PC-3 (cell line): ENCODE measurements around the gene ARF1. TPM values are rescaled to one million over a fixed set of nuclear protein-coding genes. Genes with fewer than 3 reads are reported as not detected.

Source experiments
- ATAC-seq: fragments of 200-7000 bp; cut with Tn5 transposase; 2 replicates; pipeline ENCODE4 v1.9.1; 2020; ENCODE audit warnings: mild to moderate bottlenecking, moderate library complexity
- BruUV-seq: library from RNA; stranded (reverse); fragments of 400-500 nt; replicated peaks from 2 replicates; lab custom pipeline; 2021; lab: Mats Ljungman, UMichigan
- CTCF ChIA-PET: fragments of 300-600 bp; sonication (Branson Sonifier 250); formaldehyde crosslinking; loops from one replicate; lab custom pipeline; 2022; ENCODE audit warnings: antibody characterized with exemption; lab: Charles Lee
- POLR2A ChIA-PET: fragments of 300-600 bp; sonication (Branson Sonifier 250); formaldehyde crosslinking; loops from one replicate; lab custom pipeline; 2022; ENCODE audit warnings: antibody characterized with exemption; ENCODE audit not compliant: unreplicated experiment; lab: Charles Lee
- DNase-seq: peaks from one replicate; pipeline ENCODE4 v3.0.0-alpha.2; 2015
- H2AFZ ChIP-seq: fragments of 300-600 bp; sonication (generic); 2 replicates; pipeline ENCODE4 v1.6.0; 2016; ENCODE audit warnings: antibody characterized with exemption, low read length
- H3F3A ChIP-seq: fragments of 300-600 bp; sonication (generic); one replicate; pipeline ENCODE4 v1.6.0; 2017; ENCODE audit warnings: antibody characterized with exemption, low read length, control low read depth, mild to moderate bottlenecking; ENCODE audit not compliant: unreplicated experiment
- H3K27ac ChIP-seq: fragments of 300-600 bp; sonication (generic); 2 replicates; pipeline ENCODE4 v1.5.1; 2016; ENCODE audit warnings: mild to moderate bottlenecking, low read length
- H3K27me3 ChIP-seq: fragments of 300-600 bp; sonication (generic); 2 replicates; pipeline ENCODE4 v1.6.1; 2016; ENCODE audit warnings: low read length, mixed read lengths
- H3K36me3 ChIP-seq: fragments of 300-600 bp; sonication (generic); 2 replicates; pipeline ENCODE4 v1.6.1; 2016; ENCODE audit warnings: low read depth, mixed run types, low read length, mixed read lengths
- H3K4me1 ChIP-seq: fragments of 300-600 bp; sonication (generic); 2 replicates; pipeline ENCODE4 v1.5.1; 2016; ENCODE audit warnings: low read length; ENCODE audit not compliant: insufficient read depth
- H3K4me2 ChIP-seq: fragments of 300-600 bp; sonication (generic); 2 replicates; pipeline ENCODE4 v1.6.0; 2016; ENCODE audit warnings: low read length
- H3K4me3 ChIP-seq: fragments of 300-600 bp; sonication (generic); 2 replicates; pipeline ENCODE4 v1.5.1; 2016; ENCODE audit warnings: mild to moderate bottlenecking, low read length, mixed read lengths
- H3K79me2 ChIP-seq: fragments of 300-600 bp; sonication (generic); 2 replicates; pipeline ENCODE4 v1.6.1; 2017; ENCODE audit warnings: low read length, mixed read lengths
- H3K9ac ChIP-seq: fragments of 300-600 bp; sonication (generic); 2 replicates; pipeline ENCODE4 v1.6.0; 2016; ENCODE audit warnings: mild to moderate bottlenecking, low read length
- H3K9me2 ChIP-seq: fragments of 300-600 bp; sonication (generic); replicated peaks from 2 replicates; pipeline ENCODE4 v1.6.1; 2016; ENCODE audit warnings: mixed run types, low read length, mixed read lengths
- H3K9me3 ChIP-seq: fragments of 300-600 bp; sonication (generic); 2 replicates; pipeline ENCODE4 v1.6.1; 2016; ENCODE audit warnings: low read length, mixed read lengths
- H4K20me1 ChIP-seq: fragments of 300-600 bp; sonication (generic); 2 replicates; pipeline ENCODE4 v1.6.1; 2016; ENCODE audit warnings: low read length, mixed read lengths
- CTCF ChIP-seq: fragments of 300-600 bp; sonication (generic); conservative IDR thresholded peaks from 2 replicates; pipeline ENCODE4 v1.5.1; 2017; ENCODE audit warnings: antibody characterized with exemption, low read depth, mild to moderate bottlenecking, low read length
- EZH2 ChIP-seq: fragments of 300-600 bp; sonication (generic); IDR thresholded peaks from one replicate; pipeline ENCODE4 v1.6.1; 2017; ENCODE audit warnings: antibody characterized with exemption, mild to moderate bottlenecking, low read length; ENCODE audit not compliant: unreplicated experiment
- EZH2phosphoT487 ChIP-seq: fragments of 300-600 bp; sonication (generic); IDR thresholded peaks from 2 replicates; pipeline ENCODE4 v1.6.1; 2018; ENCODE audit warnings: mild to moderate bottlenecking, antibody characterized with exemption, low read length, borderline replicate concordance
- intact Hi-C: fragments of 100-400 bp; cut with micrococcal nuclease; formaldehyde crosslinking; loops from 2 replicates; pipeline ENCODE4 v1.9.0; 2023
- total RNA-seq: library from RNA; depleted of rRNA; stranded (reverse); fragments of >200 nt; gene quantifications from 2 replicates; pipeline ENCODE4 v1.2.3, GENCODE V29; 2014

The ARF1 gene
- total RNA-seq, 1 experiment from 2014 or later, result 688 TPM

DNA sequence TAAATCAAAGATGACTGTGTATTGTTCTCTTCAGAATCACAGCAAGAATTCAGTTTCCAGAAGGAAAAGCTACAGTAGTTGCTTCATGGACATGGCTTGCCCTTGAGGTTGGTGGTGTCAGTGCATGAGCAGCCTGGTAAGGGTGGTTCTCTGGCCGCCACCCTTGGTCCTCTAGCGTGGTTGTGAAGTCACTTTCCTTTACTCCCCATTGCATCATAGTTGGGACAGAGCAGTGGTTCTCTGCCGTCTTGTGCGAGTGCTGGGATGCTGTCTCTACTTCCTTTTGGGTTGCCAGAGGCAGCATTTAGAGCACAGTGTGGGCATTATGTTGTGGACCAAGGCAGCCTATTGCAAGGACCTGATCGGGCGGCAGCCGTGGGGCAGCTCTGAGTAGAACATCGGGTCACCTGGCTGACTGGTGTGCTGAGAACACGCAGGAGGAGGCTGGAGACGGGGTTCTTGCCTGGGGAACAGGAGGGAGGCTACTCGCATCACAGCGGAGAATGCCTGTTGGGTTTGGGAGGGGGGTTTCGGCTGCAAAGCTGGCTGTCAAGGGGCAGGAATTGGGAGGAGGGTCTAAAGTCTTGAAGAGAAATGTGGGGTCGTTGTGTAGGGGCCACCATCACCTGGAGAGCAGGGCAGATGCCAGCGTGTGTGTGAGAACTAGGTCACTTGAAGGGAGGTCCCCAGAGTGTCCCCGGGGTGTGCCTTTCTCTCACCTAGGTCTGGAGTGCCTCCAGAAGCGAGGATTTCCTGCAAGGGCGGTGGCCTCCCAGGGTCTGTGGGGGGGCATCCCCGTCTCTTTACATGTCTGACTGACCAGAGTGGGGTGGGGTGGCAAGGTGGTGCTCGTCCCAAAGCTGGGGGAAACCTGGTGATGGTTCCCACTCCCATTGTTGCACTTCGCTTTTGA, 6.3 kb downstream of the ARF1 start:
- peak overlapping the region; percentile 87; the same call in 1 of the 2 replicates for H3K4me2 ChIP-seq

DNA sequence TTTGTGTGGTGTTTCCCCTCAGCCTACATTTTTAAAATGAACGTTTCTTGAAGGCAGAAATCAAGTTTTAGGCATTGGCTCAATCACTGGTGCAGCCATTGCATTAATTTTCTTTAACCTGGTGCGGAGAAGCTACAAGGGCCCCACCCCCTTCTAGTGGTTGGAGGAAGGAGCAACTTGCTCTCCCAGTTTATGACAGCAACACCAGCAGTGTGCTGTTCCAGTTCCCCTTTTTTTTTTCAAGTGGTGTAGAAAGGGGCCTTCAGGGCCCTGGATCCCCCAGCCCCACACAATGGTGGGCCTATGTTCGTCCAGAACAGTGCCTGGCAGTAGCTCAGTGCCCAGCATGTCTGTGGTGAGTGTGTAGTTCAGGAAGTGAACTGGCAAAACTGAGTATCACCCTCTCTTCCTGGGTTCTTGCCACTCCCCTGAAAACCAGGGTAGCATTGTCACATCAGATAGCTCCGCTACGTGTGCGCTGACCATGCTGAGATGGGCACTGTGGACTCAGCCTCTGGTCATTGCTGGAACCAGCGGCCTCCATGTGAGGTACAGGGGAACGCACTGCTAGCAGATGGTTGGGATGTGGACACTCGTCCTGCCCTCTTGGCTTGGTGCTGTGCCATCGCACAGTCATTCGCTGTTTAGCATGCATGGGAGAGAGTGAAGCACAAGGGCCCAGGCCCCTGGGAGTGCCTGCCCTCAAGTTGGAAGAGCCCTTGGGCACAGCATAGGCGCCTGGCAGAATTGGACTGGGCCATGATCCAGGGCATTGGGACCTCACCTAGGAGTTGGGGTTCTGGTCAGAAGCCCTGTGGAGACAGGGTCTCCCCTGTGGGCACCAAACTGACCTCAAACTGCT, 7.2 kb downstream of the ARF1 start:
- H3K27ac ChIP-seq, result no peak overlapping the region
- CTCF ChIA-PET, result interaction anchor here (0.5 kb wide), 1 partner anchor 76 kb away, joined by 5 read pairs; the partner anchor contains the start of gene IBA57
- intact Hi-C loops, result loop anchor here (10.0 kb wide), 1 partner anchor 325 kb away; no protein-coding TSS in a partner anchor

More for the DNA sequence above, 6.3 kb downstream of the ARF1 start:
- ATAC-seq, result no peak
- DNase-seq, result no peak
- Histone ChIP-seq H3K9me2 (no peaks in the 10 kb centered on the region), H3K9me3 (no peaks in the 10 kb centered on the region), H4K20me1 (peaks cover 100% of the 10 kb centered on the region), H3K27ac (no peak overlapping the region), H3F3A (peaks cover 9% of the 10 kb centered on the region), H3K4me3 (0 out of 2 replicates have a peak overlapping the region, but pooled peaks have one; percentile 16), H3K4me1 (peaks cover 79% of the 10 kb centered on the region), H3K9ac (no peak overlapping the region; the same call in 1 of the 2 replicates), H3K27me3 (no peaks in the 10 kb centered on the region), H2AFZ (no peak overlapping the region), H3K79me2 (peaks cover 100% of the 10 kb centered on the region), H3K36me3 (peaks cover 68% of the 10 kb centered on the region)
- TF ChIP-seq EZH2phosphoT487 (no peak), CTCF (no peak), EZH2 (no peak)
- no TSS peak for BruUV-seq
- intact Hi-C loops, result loop anchor here (10.0 kb wide), 1 partner anchor 324 kb away; no protein-coding TSS in a partner anchor
- POLR2A ChIA-PET, result interaction anchor here (0.7 kb wide), 1 partner anchor 1682 kb away, joined by 4 read pairs; no protein-coding TSS in a partner anchor
- CTCF ChIA-PET, result interaction anchor here (0.5 to 1.6 kb wide), 2 partner anchors 89 to 135 kb away, joined by 5 to 7 read pairs; no protein-coding TSS in a partner anchor

More for the DNA sequence above, 7.2 kb downstream of the ARF1 start:
- peaks cover 100% of the 10 kb centered on the region for H4K20me1 ChIP-seq
- peaks cover 9% of the 10 kb centered on the region for H3F3A ChIP-seq
- H3K9ac ChIP-seq, result no peak overlapping the region
- no peaks in the 10 kb centered on the region for H3K9me2 ChIP-seq
- POLR2A ChIA-PET, result interaction anchor here (0.6 to 0.7 kb wide), 2 partner anchors 12 to 1683 kb away, joined by 4 to 8 read pairs; no protein-coding TSS in a partner anchor
- H3K36me3 ChIP-seq, result peaks cover 75% of the 10 kb centered on the region
- peaks cover 100% of the 10 kb centered on the region for H3K79me2 ChIP-seq
- TF ChIP-seq EZH2, result no peak
- no peak for TF ChIP-seq EZH2phosphoT487
- no peak for TF ChIP-seq CTCF
- no TSS peak for BruUV-seq
- DNase-seq (no peak), ATAC-seq (no peak)
- no peaks in the 10 kb centered on the region for H3K9me3 ChIP-seq
- no peak overlapping the region for H2AFZ ChIP-seq
- H3K4me1 ChIP-seq, result peaks cover 75% of the 10 kb centered on the region
- no peaks in the 10 kb centered on the region for H3K27me3 ChIP-seq
- no peak overlapping the region for H3K4me3 ChIP-seq
- peak overlapping the region; percentile 3; the same call in 1 of the 2 replicates for H3K4me2 ChIP-seq
